ENCODE results near the gene SPNS1.

DNA sequence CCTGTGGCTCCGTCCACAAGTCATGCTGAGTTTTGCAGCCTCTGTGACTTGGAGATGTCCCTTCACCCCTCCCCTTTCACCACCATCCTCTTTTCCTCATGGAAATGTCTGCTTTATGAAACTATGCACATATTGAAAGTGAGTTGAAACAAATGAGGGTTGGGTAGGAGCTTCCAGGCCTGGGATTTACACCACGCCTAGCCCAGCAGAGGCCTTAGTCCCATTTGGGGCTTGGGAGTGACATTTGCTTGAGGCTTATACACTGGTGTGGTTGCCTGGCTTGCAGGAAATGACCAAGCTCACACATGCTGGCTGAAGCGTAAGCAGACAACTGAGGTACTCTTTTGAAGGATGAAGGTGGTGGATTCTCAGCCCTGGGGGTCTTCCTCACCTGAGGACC lies 10.5 kb upstream of the SPNS1 start:
- TF ChIP-seq CTCF (IDR thresholded peaks at IDR 0.05) (no peak), EP300 (IDR thresholded peaks at IDR 0.05) (no peak)
